NAMALWA (cell line): ENCODE data around the gene SRSF3.
A peak's percentile ranks its signal among the peaks of the same experiment; 100 is the strongest.
"Not testable (repeated sequence)": the region's sequence is repeated elsewhere in the genome, so short reads cannot be mapped to it uniquely, and the experiment has no call there.

Experiments used
- DNase-seq: peaks from one replicate; pipeline ENCODE4 v3.0.0-alpha.2; 2015; ENCODE audit warnings: low spot score

SRSF3 gene

GRCh38 chr6:36576578-36576977 is 17.6 kb upstream of the SRSF3 start:
- DNase-seq = peak; percentile 67

- DNase-seq = no peak
These were observed 16.9 kb upstream of the SRSF3 start for GRCh38 chr6:36577301-36577700.

- no peak for DNase-seq
These were observed 16.1 kb upstream of the SRSF3 start for GRCh38 chr6:36578030-36578429.

GRCh38 chr6:36578431-36578830 is 15.7 kb upstream of the SRSF3 start:
- no peak for DNase-seq

- DNase-seq = no peak
These were observed 14.0 kb upstream of the SRSF3 start for GRCh38 chr6:36580184-36580526.

- no peak for DNase-seq
These were observed 12.4 kb upstream of the SRSF3 start for GRCh38 chr6:36581716-36582115.

DNA sequence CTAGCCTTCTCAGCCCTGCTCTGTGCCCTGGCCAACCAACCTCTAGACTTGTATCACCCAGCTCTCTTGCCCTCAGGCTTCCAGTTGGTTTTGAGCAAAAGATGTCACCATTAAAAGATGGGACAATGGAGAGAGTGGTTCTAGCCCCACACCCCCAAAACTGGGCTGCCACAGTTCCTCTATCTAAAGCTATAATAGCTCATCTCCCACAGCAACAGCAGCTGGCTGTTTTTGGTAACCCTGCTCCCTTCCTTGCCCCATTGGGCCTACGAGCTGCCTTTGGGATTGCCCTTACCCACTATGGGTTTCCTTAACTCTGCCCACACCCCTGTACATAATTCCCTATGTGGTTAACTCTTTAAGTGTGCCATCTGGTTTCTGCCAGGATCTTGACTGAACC is 7.6 kb upstream of the SRSF3 start:
- no peak for DNase-seq

DNA sequence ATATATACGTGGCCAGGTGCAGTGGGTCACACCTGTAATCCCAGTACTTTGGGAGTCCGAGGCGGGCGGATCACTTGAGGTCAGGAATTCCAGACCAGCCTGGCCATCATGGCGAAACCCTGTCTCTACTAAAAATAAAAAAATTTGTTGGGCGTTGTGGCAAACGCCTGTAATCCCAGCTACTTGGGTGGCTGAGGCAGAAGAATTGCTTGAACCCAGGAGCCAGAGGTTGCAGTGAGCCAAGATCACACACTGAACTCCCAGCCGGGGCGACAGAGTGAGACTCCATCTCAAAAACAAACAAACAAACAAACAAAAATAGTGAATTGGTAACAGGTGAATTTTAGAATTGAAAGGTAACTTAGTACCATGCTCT is 5.1 kb upstream of the SRSF3 start:
- DNase-seq = not testable (repeated sequence)

GRCh38 chr6:36590237-36590636 is 3.9 kb upstream of the SRSF3 start:
- no peak for DNase-seq

- peak; percentile 96 for DNase-seq
These were observed 1.9 kb upstream of the SRSF3 start for GRCh38 chr6:36592221-36592655.

DNA sequence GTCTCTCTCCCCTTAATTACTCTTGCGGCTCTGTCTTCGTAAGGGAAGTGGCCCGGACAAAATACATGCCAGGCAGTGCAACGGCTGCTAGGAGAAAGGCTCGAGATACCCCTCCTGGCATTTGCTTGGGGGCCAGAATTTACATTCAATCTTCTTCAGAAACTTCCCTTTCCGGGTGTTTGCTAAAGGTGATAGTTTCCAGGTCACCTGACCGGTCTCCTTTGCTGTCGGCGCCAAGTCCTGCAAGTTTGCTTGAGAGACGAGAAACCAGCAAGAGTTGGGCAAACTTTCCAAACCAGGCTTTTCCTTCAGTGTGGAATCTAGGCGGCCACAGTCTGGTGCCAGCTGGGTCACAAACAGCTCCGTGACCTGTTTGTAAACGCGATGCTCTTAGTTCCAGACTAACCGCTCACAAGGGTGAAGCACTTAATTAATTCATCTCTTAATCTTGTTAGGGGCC is 563 bp upstream of the SRSF3 start:
- DNase-seq = peak; percentile 89

- DNase-seq = peak; percentile 56
These were observed 868 bp downstream of the SRSF3 start for GRCh38 chr6:36594816-36595643.

- DNase-seq = no peak
These were observed 2.2 kb downstream of the SRSF3 start for GRCh38 chr6:36596356-36596755.

- DNase-seq = no peak
These were observed 3.6 kb downstream of the SRSF3 start for GRCh38 chr6:36597775-36598174.

GRCh38 chr6:36598326-36598725 is 4.2 kb downstream of the SRSF3 start:
- DNase-seq = no peak

DNA sequence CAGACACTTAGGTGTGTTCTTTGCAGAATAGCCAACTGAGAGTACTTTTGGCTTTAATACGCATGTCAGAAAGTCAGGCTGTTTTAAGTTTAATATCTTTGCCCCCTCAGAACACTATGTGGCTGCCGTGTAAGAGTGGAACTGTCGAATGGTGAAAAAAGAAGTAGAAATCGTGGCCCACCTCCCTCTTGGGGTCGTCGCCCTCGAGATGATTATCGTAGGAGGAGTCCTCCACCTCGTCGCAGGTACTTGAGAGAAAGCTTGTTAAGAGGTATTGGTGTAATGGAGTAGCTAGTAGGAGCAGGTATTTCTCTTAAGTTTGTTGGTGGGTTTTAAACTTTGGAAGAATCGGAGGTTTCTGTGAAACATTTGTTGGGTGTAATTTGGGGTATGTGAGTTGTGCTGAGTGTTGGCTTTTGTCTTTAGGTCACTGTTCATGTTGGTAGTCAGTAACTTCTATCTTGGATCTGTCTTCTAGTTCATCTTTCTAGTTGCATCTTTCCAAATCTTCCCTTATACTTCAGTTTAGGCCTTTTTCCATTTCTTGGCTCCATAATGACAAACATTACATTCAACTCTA is 4.7 kb downstream of the SRSF3 start:
- DNase-seq = peak; percentile 20

DNA sequence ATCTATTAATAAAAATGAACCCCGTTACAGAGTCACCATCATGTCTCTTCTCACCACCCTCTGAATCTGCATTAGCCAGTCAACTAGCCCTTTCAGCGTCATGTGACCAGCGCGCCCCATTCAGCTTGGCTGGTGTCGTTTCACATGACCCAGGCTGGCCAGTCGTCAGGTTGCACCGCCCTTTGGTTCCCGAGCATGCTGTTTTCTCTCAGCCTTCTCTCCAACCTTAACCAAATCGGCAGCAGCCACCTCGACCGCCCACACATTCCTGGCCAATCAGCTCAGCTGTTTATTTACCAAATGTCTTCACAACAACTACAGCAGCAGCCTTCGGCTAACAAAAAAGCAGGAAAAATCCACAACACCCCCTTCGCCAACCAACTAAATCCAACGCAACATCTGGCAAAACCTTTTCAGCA is 5.6 kb downstream of the SRSF3 start:
- DNase-seq = peak; percentile 50

DNA sequence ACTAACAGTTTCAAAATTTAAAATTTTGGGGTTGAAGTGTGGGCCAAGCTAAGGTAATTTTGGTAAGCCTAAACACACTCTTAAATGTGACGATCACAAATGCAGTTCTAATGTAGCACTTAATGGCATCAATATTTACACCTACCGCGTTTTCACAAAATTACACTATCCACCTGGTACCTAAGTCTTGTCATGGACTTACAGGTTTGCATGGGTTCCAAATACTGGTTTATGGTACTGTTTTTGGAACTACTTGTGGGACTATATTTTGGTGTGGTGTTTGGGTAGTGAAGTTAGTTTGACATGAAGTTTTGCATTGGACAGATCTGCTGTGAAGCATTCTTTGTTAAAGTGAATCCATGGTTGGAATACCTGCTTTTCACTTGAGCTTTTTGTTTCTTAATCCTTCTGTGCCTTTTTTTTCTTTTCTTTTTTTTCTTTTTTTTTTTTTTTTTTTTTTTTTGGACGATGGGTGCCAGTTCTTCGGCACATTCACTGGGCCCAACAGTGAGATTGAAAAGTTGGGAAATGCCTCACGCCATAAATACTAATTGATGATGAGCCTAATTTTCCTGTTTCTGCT is 6.5 kb downstream of the SRSF3 start:
- peak; percentile 50 for DNase-seq

GRCh38 chr6:36601818-36602217 is 7.7 kb downstream of the SRSF3 start:
- not testable (repeated sequence) for DNase-seq

GRCh38 chr6:36603222-36604089 is 9.3 kb downstream of the SRSF3 start:
- DNase-seq = peak; percentile 35

- DNase-seq = peak; percentile 49
These were observed 10.2 kb downstream of the SRSF3 start for GRCh38 chr6:36604090-36605060.
